GM19467 (cell line): Measurements from ENCODE around the gene TENM4.

Source experiments
- ATAC-seq: cut with Tn5 transposase; IDR thresholded peaks from one replicate; pipeline ENCODE4 v1.9.1; 2021; ENCODE audit warnings: mild to moderate bottlenecking, moderate library complexity; ENCODE audit not compliant: unreplicated experiment

The TENM4 gene

DNA sequence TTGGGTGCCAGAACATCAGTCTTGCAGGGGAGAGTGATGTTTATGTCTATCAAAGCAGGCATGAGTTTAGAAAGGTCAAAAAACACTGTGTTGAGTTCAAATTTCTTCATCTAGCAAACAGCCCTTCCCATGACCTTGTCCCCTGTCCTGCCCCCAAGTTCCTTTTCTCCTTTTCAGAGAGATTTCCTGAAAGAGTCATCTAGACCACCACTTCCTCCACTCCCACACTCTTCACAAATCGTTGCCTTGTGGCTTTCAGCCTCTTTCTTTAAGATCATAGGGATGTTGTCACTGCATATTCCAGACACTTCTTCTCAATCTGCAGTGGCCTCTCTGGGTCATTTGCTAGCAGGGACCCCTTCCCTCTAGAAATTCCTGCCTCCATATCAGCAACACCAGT is 290.5 kb downstream of the TENM4 start:
- no peak for ATAC-seq

DNA sequence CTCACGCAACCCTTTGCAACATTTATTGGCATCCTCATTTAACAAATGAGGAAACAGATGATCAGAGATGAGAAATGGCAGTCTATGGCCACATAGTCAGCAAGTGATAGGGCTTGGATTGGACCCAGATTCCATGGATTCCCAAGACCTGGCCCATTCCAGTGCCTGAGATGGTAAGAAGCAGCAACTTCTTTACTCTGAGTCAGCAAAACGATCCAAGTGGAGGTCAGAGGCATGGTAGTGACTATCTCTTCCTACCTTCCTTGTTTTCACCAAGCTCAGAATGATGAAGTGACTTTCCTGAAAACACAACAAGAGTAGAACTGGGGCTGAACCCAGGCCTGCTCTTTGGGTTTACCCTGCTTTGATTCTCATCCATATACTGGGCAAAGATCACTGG is 293.1 kb downstream of the TENM4 start:
- ATAC-seq, result no peak

DNA sequence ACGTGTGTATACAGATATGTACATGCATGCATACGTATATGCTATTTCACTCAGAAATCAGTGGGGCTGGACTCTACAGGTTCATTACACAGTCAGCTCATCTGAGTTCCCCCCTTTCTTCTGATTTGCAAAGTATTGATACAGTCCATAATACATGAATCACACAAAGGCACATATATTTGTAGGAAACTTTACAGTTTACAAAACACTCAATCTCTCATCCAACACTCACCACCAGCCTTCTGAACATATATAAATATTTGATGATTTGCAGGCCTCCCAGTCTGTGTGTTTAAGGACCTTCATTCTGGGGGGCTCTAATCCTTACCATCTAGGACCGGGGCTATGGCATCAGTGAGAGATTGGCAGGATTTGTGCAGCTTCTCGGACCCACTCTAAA is 293.8 kb downstream of the TENM4 start:
- ATAC-seq, result no peak

DNA sequence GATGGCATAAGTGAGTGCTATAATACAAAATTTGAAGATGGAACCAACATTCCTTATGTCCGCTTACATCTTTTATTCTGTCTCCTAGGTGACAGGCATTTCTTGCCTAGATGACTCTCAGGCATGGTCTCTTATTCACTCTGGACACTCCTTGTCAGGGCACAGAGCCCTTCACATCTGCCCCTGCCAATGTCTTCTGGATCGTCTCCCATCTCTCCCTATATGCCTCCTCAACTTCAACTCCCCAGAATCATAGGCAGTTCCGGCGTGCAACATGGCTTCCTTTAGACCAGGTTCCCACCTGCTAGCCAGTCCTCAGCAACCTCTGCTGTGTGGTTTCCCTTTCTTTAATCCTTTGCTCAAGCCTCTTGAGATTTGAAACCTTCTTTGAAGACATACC is 300.9 kb downstream of the TENM4 start:
- ATAC-seq, result no peak

DNA sequence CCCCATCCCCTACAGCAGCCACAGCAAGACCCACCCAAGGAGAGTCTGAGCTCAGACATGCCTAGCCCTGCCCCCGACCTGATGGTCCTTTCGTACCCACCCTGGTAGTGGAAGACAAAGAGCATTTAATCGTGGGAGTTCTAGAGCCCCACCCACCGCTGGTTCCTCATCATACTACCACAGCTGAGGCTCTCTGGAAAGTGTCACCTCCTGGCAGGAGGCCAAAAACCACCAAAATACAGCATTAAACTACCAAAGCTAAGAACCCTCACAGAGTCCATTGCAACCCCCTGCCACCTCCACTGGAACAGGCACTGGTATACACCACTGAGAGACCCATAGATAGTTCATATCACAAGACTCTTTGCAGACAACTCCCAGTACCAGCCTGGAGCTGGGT is 311.1 kb downstream of the TENM4 start:
- no peak for ATAC-seq

DNA sequence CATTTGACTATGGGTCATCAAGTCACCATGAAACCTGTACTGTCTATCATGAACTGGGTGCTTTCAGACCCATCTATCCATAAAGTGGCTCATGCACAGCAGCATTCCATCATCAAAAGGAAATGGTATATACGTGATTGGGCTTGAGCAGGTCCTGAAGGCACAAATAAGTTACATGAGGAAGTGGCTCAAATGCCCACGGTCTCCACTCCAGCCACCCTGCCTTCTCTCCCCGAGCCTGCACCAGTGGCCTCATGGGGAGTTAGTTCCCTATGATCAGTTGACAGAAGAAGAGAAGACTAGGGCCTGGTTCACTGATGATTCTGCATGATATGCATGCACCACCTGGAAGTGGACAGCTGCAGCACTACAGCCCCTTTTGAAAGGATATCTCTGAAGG is 312.5 kb downstream of the TENM4 start:
- no peak for ATAC-seq

DNA sequence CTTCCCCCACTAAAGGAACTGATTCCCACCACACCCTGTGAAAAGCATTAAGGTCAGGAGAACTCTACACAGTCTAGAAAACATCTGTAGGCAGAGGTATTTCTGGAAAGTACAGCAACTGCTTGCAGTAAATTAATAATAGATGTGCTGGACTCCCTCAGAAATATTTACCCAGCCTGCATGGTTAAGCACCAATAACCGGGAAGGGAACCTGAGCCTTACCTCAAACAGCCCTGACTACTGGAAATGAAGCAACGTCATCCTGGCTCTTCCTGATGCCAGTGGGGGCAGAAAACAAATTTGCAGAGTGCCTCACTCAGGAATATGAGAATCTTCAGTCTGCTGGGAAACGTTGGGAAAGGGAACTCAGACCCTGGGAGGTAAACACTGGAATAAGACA is 318.1 kb downstream of the TENM4 start:
- ATAC-seq, result no peak

DNA sequence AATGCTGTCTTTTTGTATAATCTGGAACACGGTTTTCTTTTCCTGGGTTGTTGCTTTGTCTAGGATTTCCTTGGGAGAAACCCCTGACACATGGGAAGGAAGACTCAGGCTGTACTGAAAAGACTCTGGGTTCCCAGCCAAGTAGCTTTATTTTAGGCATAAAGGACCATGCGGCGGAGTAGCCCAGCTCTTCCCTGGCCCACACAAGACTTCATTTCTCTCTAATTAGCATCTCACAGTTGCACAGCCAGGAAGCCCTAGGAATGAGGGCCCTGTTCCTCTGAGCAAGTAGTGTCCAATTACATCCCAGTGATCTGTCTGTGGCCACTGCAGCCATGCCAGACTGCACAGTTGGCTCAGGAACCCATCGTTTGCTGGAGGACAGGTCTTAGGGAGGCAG is 319.5 kb downstream of the TENM4 start:
- ATAC-seq, result no peak

DNA sequence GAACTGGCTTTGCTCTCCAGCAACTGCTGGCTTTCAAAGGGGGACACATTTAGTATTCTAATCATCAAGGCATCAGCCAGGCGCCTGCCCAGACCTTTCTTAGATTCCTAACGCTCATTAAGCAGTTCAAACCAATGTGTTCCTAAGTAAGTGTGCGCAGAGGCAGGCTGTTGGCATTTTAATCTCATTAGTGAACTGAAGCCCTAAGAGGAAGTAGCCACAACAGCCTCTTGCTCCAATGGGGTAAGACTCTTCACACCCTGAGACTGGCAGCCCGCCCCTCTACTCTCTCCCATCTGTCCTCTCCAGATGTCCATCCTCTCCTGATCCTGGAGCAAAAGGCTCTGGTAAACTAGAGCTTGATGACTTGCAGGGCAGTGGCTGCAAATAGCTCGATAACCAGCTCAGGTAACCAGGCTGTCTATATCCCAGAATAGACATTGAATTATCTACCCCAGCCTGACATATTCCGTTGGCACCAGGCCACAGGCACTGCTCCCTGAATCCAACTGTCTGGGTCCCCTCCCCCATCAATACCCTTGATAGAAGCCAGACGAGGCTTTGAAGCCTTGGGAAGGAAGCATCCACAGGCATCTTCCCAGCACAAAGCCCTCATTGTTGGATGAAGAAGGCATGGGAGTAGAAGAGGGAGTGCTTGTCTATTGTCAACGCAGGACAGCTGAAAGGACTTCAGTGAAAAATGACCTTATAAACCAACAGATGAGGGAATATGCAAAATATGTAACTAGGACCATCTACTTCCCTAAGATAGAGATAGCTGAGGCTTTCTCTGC is 321.1 kb downstream of the TENM4 start:
- ATAC-seq, result no peak

DNA sequence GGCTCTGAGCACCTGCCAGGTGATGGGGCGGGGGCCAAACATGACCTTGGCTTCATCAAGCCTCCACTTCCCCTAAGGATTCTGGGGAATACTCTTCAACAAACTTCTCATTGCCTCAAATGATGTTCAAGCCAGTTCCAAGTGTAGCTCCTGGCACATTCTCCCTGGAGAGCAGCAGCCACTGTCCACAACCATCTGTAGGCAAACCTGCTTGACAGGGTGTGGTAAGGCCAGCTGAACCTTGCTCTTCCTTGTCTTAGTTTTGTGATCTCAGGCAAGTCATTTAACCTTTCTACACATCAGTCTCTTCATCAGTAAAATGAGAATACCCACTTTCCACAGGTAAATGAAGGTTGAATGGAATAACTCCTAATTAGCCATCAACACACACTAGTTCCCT is 323.3 kb downstream of the TENM4 start:
- ATAC-seq, result no peak

DNA sequence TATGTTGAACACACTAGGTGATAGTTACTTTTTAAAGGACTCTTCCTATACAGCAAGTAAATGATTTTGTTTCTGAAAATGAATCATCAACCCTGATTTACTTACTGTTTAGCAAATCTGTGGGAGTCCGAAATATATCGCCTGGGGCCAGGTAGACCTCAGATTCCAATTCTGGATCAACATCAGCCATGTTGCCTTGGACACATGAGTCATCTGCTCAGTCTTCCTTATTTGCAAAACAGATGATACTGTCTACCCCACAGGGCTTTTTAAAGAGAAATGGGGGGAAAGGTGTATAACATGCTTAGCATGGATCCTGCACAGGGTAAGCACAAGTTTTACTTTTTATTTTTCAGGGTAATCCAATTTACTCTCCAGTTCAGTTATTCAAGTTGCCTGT is 324.2 kb downstream of the TENM4 start:
- ATAC-seq, result no peak

DNA sequence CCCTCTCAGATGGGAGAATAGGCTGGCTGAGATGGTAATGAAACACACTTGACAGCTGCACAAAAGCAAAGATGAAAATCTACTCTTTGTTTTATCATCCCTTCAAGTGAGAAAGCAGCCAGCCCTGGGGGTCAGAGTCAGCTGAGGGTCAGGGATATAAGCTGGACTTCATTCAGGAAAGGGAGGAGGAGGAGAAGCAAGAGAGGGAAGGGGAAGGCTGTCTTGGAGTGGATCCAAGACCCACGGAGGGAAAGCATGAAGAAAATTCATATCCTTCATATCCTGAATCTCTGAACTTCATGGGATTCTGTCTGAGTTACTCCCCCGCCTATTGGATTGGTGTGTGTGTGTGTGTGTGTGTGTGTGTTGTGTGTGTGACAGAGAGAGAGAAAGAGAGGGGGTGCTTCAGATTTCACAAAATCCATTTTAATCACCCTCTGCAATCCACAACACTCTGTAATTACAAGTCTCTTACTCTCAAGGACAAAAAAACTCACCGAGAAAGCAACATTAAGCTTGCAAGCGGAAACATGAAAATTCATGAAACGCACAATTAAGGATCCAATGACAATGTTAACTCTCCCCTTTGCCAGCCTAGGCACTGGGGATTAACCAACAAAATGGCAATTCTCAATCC is 327.7 kb downstream of the TENM4 start:
- no peak for ATAC-seq

DNA sequence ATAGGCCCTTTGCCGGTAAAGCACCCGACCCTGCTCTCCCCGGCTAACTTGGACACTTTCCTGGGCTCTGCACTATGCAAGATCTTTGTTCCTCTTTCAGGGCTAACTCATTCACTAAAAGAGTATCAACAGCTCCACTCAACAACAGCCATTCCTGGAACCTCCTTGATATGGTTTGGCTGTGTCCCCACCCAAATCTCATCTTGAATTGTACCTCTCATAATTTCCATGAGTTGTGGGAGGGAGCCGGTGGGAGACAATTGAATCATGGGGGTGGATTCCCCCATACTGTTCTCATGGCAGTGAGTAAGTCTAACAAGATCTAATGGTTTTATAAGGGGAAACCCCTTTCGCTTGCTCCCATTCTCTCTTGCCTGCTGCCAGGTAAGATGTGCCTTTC is 330.0 kb downstream of the TENM4 start:
- ATAC-seq, result no peak

DNA sequence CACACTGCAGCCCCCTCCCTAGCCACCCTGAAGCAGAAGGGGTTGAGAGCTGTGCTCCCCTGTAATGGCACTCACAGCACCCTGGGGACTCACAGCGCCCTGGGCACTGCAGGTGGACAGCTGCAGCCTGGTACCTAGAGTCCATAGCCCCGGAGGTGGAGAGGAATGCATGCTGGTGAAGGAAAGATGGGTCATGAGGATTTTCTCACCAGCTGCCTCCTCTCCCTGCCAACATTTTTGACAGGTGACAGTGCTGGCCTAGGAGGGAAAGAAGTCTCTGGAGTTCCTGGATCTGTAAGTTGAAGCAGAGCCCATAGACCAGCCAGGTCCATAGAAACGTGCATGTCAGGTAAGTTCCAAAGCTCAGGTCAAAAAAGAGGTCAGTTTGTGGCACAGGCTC is 330.5 kb downstream of the TENM4 start:
- no peak for ATAC-seq

DNA sequence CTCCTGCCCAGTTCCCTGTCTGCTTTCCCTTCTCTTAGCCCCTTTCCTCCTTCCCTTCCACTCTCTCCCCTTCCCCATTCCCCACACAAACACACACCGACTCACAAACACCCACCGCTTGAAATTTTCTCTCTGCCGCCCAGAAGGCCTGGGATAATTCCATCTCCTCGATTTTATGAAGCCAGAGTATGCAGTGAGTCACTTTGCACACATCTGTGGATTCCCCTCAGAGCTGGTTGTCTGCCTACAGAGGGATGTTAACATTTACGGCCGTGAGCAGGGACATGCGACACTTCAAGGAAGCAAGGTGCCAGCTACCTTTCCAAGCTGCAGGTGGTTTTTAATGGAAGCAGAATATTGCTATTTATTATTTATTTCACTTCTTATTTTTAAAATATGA is 332.0 kb downstream of the TENM4 start:
- no peak for ATAC-seq

DNA sequence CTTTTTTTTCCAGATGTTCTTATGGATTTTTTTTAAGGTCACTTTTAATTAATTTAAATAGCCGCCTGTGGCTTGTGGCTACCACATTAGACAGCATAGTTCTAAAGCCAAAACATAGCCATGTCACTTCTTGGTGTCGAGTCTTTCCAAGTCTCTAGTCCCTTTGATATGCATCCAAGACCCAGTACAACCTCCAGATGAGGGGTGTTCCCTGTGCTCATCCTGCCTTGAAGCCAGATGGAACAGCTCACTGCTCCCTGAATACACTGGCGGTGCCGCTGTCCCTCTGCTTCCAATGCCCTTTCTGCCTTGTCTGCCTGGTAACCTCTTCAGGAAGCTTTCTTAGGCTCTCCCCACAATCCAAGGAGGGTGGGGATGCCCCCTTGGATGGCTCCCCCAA is 338.0 kb downstream of the TENM4 start:
- no peak for ATAC-seq

DNA sequence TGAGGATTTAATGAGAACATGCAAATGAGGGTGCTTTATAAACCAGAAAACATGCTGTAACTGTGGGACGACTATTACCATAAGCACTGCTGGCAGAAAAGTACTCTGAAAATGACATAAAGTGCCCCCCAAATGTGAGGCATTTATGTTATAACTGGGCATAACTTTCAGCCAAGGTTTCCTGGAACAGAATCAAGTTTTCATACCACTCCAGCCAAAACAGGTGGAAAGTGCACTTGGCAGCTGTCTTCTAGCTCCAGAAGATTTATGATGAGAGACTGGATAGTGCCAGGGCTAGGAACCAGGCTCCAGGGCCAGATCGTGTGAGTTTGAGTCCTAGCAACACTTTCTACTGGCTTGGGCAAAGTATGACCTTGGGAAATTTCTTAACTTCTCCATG is 339.2 kb downstream of the TENM4 start:
- no peak for ATAC-seq

DNA sequence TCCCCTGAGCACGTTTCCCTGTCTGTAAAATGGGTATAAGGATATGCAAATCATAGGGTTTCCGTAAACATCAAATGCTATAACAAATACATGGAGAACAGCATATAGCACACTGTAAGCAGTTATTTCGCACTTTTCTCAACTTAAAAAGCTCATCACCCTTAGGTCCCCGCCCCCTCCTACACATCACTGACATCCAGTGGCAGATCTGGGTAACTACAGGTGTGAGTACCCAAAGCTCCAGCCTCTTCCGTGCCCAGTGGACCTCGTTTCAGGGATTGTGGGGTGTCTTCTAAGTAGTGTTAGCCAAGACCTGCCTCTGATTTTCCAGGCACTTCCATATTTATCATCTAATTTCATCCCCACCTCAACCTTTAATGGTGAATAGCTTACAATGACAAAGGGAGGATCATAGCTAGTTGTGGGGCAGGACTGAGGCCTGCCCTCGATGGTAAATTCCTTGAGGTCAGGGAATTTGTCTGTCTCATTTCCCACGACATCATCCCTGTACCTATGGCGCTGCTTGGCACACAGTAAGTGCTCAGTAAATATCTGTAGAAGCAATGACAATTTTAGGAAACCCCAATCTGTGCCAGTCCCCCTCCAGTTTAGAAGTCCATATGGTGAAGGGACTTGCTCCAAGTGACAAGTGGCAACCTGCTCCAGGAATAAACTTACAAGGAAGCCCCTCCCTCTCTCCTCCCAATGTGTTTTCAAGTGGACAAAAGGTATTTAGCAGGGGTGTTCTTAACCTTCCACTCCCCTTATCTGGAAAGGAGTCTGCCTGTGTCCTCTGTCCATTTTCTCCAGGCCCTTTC is 340.5 kb downstream of the TENM4 start:
- peak; percentile 83 for ATAC-seq

DNA sequence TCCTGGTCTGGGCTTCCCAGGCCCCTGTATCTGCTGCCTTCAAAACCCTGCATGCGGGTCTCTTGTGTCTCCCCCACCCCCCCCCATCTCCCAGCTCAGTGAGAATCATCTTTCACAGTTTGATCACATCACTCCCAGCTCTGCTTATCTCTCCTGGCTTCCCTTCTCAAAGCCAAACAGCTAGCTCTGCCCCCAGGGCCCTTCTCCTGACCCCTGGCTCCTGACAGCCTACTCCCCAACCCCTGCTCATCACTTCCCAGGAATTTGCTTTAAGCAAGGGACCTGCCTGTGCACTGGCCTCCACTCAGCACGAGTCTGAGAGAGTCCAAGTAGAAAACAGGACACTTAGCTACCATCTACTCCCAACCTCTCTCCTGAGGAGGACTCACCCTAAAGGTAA is 342.7 kb downstream of the TENM4 start:
- no peak for ATAC-seq

DNA sequence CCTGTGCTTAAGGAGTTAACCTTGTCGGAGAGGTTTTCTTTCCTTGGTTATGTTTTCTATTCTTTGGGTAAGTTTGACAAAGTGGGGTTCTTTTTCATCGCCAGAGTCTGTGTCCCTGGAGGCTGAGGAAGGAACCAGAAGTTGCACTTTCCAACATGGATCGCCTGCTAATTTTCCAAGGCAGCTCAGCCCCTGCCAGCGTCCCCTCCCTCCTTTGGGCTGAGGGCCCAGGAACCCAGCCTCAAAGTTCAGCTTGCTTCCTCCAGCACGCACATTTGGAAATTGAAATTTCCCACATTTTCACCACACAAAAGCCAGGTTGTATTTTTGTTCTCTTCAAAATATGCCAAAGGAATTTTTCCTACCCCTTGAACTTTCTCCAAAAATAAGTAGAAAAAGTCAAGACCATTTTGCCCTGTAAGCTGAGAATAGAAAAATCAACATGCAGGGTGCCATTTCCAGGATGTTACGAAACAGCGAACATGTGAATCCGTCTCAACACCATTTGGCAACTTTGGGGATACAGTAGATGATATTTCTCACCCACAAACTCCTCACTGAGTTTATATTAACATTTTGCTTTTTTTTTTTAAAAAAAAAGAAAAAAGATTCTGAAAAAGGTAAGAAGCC is 343.5 kb downstream of the TENM4 start:
- no peak for ATAC-seq

DNA sequence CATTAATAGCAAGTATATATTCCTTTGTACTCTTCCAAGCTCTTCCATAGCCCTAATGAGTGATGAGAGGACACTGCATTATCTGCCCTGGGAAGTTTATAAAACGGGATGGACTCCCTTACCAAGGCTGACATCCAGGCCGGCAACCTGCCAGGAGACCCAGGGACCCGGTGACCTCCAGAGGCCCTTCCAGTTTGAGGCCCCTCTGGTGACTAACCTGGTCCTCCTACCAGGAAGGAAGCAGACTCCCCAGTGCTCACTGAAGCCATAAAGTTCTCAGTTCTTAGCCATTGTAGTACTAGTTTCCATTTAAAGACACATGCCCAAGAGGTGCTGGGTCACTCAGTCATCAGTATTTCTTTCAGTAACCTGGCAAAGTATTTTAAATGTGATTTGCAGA is 345.4 kb downstream of the TENM4 start:
- no peak for ATAC-seq

DNA sequence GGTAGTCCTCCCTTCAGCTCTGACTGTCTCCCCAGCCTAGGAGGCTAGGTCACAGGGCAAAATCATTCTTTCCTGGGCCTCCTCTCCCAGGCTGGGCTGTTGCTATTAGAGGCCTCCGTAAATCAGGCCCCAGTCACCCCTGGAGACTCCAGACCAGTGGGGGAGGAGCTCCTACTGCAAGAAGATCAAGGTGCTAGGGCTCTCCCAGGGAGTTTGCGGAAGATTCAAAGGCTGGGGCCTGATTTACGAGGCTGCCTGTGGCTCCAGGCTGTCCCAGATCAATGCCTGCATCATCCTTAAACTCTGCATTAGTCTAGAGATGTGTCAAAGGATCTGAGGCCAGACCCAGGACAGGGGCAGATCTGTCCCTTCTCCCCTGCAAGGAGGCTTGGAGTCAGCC is 346.2 kb downstream of the TENM4 start:
- no peak for ATAC-seq
